Activated B cell treated with CpG ODN at 0.5 μM for 24 hours (primary cell): ENCODE data around the gene MDH1B. TPM values are rescaled to one million over a fixed set of nuclear protein-coding genes. Genes with fewer than 3 reads are reported as not detected.

Experiments
- ATAC-seq: fragments of 200-7000 bp; cut with Tn5 transposase; one replicate; pipeline ENCODE4 v1.10.0; 2021; ENCODE audit warnings: low read depth, mild to moderate bottlenecking, moderate library complexity
- CTCF ChIA-PET: fragments of 350-600 bp; sonication (Branson Sonifier 250); formaldehyde crosslinking; loops from one replicate; lab custom pipeline; 2021; ENCODE audit warnings: antibody characterized with exemption; lab: Charles Lee
- POLR2A ChIA-PET: fragments of 350-600 bp; sonication (Branson Sonifier 250); formaldehyde crosslinking; loops from one replicate; lab custom pipeline; 2021; ENCODE audit warnings: antibody characterized with exemption; lab: Charles Lee
- DNase-seq: peaks from one replicate; pipeline ENCODE4 v3.0.0; 2022
- H3K27ac Mint-ChIP-seq: one replicate; pipeline ENCODE4 v1.8.0; 2020; ENCODE audit warnings: mixed read lengths
- H3K27me3 Mint-ChIP-seq: one replicate; pipeline ENCODE4 v1.8.0; 2021; ENCODE audit warnings: mixed read lengths
- H3K36me3 Mint-ChIP-seq: one replicate; pipeline ENCODE4 v1.8.0; 2021; ENCODE audit warnings: low read depth, mixed read lengths
- H3K4me1 Mint-ChIP-seq: one replicate; pipeline ENCODE4 v1.8.0; 2021; ENCODE audit warnings: mixed read lengths
- H3K4me3 Mint-ChIP-seq: one replicate; pipeline ENCODE4 v1.8.0; 2020; ENCODE audit warnings: mild to moderate bottlenecking, mixed read lengths
- H3K9me3 Mint-ChIP-seq: one replicate; pipeline ENCODE4 v1.8.0; 2020; ENCODE audit warnings: mixed read lengths
- CTCF ChIP-seq: fragments of 200-600 bp; IDR thresholded peaks from one replicate; pipeline ENCODE4 v1.8.0; 2022; ENCODE audit warnings: antibody characterized with exemption, mild to moderate bottlenecking
- intact Hi-C: fragments of 100-400 bp; cut with micrococcal nuclease; formaldehyde crosslinking; loops from one replicate; pipeline ENCODE4 v1.15.1; 2024
- total RNA-seq: library from RNA; stranded (reverse); gene quantifications from 2 replicates; pipeline ENCODE4 v1.2.3, GENCODE V29; 2022

The MDH1B gene
- total RNA-seq, 1 donor from 2014 or later, result not detected

- ATAC-seq (no peak), DNase-seq (no peak)
- TF ChIP-seq CTCF, result no peak
- peaks cover 34% of the 10 kb centered on the region for H3K4me1 Mint-ChIP-seq
- H3K36me3 Mint-ChIP-seq, result peaks cover 41% of the 10 kb centered on the region
- no peaks in the 10 kb centered on the region for H3K9me3 Mint-ChIP-seq
- CTCF ChIA-PET, result no interaction called here
- H3K27me3 Mint-ChIP-seq, result peaks cover 3% of the 10 kb centered on the region
- peak overlapping the region; percentile 96 for H3K27ac Mint-ChIP-seq
- POLR2A ChIA-PET, result interaction anchor here (0.7 to 1.6 kb wide), 8 partner anchors 14 to 1003 kb away, joined by 3 to 18 read pairs (median 5); partner anchors contain the start of genes CREB1, FZD5, KLF7 and METTL21A
- intact Hi-C loops, result loop anchor here (5.0 to 10.0 kb wide), 4 partner anchors 491 to 1551 kb away; partner anchors contain the start of genes INO80D, PIKFYVE and ZDBF2
- H3K4me3 Mint-ChIP-seq, result peak overlapping the region; percentile 94
These were observed 1.2 kb upstream of the MDH1B start for GRCh38 chr2:206766057-206766930.

GRCh38 chr2:206764673-206765241 lies 371 bp downstream of the MDH1B start:
- Mint-ChIP-seq H3K4me1 (peaks cover 34% of the 10 kb centered on the region), H3K4me3 (peak overlapping the region; percentile 94), H3K9me3 (no peaks in the 10 kb centered on the region), H3K36me3 (peaks cover 27% of the 10 kb centered on the region), H3K27me3 (peaks cover 3% of the 10 kb centered on the region), H3K27ac (peak overlapping the region; percentile 96)
- ChIA-PET CTCF (interaction anchor here (1.2 to 1.3 kb wide), 2 partner anchors 36 to 679 kb away, joined by 3 read pairs; partner anchors contain the start of gene INO80D), POLR2A (interaction anchor here (0.6 to 1.6 kb wide), 12 partner anchors 17 to 1547 kb away, joined by 3 to 18 read pairs (median 5); partner anchors contain the start of genes CCNYL1, CREB1, FZD5 and KLF7)
- TF ChIP-seq CTCF, result no peak
- no peak for DNase-seq
- intact Hi-C loops, result loop anchor here (1.0 to 10.0 kb wide), 13 partner anchors 16 to 1553 kb away; partner anchors contain the start of genes ADAM23, CCNYL1, CREB1 and EEF1B2
- no peak for ATAC-seq

- Mint-ChIP-seq H3K9me3 (peaks cover 5% of the 10 kb centered on the region), H3K4me3 (no peak overlapping the region), H3K27ac (no peak overlapping the region), H3K27me3 (peaks cover 15% of the 10 kb centered on the region), H3K4me1 (no peaks in the 10 kb centered on the region), H3K36me3 (no peaks in the 10 kb centered on the region)
- no peak for ATAC-seq
- ChIA-PET CTCF (no interaction called here), POLR2A (no interaction called here)
- intact Hi-C loops, result no loop called here
- no peak for DNase-seq
- no peak for TF ChIP-seq CTCF
These were observed 8.3 kb downstream of the MDH1B start for GRCh38 chr2:206756816-206757215.

GRCh38 chr2:206740800-206741199 lies 24.3 kb downstream of the MDH1B start:
- no peak for ATAC-seq
- DNase-seq, result no peak
- Mint-ChIP-seq H3K27me3 (peaks cover 13% of the 10 kb centered on the region), H3K4me3 (no peak overlapping the region), H3K4me1 (no peaks in the 10 kb centered on the region), H3K27ac (no peak overlapping the region), H3K36me3 (no peaks in the 10 kb centered on the region), H3K9me3 (no peaks in the 10 kb centered on the region)
- POLR2A ChIA-PET, result no interaction called here
- intact Hi-C loops, result no loop called here
- TF ChIP-seq CTCF, result no peak
- CTCF ChIA-PET, result interaction anchor here (0.9 kb wide), 1 partner anchor 59 kb away, joined by 3 read pairs; no protein-coding TSS in a partner anchor

GRCh38 chr2:206739271-206739670 lies 25.9 kb downstream of the MDH1B start:
- no peak for DNase-seq
- Mint-ChIP-seq H3K27ac (no peak overlapping the region), H3K4me1 (no peaks in the 10 kb centered on the region), H3K4me3 (no peak overlapping the region), H3K9me3 (no peaks in the 10 kb centered on the region), H3K27me3 (peaks cover 15% of the 10 kb centered on the region), H3K36me3 (no peaks in the 10 kb centered on the region)
- TF ChIP-seq CTCF, result no peak
- POLR2A ChIA-PET, result no interaction called here
- no peak for ATAC-seq
- CTCF ChIA-PET, result no interaction called here
- intact Hi-C loops, result no loop called here
